ENCODE data around the gene RSPH10B. TPM values are rescaled to one million over a fixed set of nuclear protein-coding genes. Genes with fewer than 3 reads are reported as not detected.
A peak's percentile ranks its signal among the peaks of the same experiment; 100 is the strongest.
"Not testable (repeated sequence)": the region's sequence is repeated elsewhere in the genome, so short reads cannot be mapped to it uniquely, and the experiment has no call there.

The RSPH10B gene
- total RNA-seq, 4 donors from 2014 or later = 0.20 TPM; not detected in 3

- WGBS, 2 donors = 27 to 67% methylated on average over 3 of the region's 13 CpGs
- H3K36me3 ChIP-seq; DNase-seq (ENCODE audit: low spot score in 2 of 2); H3K9me3 ChIP-seq; H3K4me1 ChIP-seq; H3K27ac ChIP-seq; H3K27me3 ChIP-seq; H3K4me3 ChIP-seq: not testable (repeated sequence)
Observed at GRCh38 chr7:5963205-5963604, 7.3 kb downstream of the RSPH10B start.

GRCh38 chr7:5934945-5935450 lies 35.5 kb downstream of the RSPH10B start:
- DNase-seq (ENCODE audit: low spot score in 2 of 2); H3K27ac ChIP-seq; H3K4me1 ChIP-seq; H3K9me3 ChIP-seq; H3K36me3 ChIP-seq; H3K27me3 ChIP-seq; H3K4me3 ChIP-seq: not testable (repeated sequence)
- WGBS, 2 donors = no CpG with 5 or more reads among the region's 17 CpGs

DNA sequence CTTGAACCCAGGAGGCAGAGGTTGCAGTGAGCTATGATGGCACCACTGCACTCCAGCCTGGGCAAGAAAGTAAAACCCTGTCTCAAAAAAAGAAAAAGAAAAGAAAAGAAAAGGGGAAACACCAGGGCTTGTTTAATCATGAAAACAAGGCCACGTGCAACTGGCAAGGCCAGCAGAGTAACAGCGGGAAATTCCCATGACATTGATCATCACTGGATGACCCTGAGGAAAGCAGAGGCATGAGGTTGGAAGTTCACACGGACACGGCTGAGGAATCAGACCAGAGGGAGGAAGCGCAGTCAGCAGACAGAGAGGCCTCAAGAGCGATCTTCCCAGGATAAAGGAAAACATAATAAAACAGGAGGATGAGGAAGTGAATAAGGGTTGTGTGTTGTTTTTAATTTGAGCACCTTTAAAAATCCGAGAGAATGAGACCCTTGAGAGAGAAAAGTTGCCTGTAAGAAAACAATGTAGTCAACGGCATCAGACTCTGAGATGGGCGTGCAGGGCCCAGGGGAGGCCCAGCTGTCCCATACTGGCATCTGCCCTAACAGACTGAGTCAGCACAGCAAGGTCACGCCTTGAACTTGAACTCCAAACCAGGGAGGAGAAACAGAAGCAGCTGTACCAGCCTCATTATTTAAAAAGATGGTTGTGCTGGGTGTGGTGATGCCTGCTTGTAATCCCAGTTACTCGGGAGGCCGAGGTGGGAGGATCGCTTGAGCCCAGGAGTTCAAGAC lies 38.4 kb downstream of the RSPH10B start:
- not testable (repeated sequence) for H3K27ac ChIP-seq, H3K9me3 ChIP-seq, H3K27me3 ChIP-seq, H3K4me1 ChIP-seq, H3K36me3 ChIP-seq, H3K4me3 ChIP-seq
- peak; percentile 14 to 28 for DNase-seq (ENCODE audit: low spot score in 2 of 2)
- 58 to 92% methylated on average over 3 to 5 of the region's 13 CpGs for WGBS, 2 donors

DNA sequence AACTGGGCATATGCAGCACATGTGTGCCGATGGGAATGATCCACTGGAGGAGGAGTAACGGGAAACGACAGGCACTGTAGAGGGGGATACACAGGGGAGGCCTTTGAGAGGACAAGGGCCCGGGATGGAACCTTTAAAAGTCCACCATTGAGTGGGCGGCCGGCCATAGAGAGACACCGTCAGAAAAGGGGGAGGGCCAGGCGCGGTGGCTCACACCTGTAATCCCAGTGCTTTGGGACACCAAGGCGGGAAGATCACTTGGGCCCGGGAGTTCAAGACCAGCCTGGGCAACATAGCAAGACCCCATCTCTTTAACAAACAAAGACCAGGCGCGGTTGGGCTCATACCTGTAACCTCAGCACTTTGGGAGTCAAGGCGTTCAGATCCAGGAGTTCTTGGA lies 39.2 kb downstream of the RSPH10B start:
- H3K4me1 ChIP-seq; DNase-seq (ENCODE audit: low spot score in 2 of 2): not testable (repeated sequence)
- 94% methylated on average over 14 of the region's 14 CpGs for WGBS, 2 donors

DNA sequence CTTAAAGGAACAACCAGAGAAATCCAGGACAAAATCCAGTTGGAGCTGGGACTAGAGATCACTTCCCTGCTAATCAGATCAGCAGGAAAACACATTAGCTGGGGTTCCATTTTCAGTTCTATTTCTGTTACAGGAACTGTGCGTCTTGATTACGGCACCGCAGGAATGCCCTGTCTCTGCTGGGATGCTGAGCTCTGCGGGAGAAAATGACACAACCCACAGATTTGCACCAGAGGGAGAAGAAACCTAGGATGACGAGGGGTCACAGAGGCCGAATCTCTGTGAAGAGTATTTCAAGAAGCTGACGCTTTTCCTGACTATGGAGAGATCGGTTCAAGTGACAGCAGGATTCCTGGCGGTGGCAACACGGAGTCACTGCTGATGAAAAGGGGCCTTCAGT lies 40.2 kb downstream of the RSPH10B start:
- H3K4me1 ChIP-seq; H3K27me3 ChIP-seq; H3K4me3 ChIP-seq; DNase-seq (ENCODE audit: low spot score in 2 of 2); H3K9me3 ChIP-seq; H3K36me3 ChIP-seq; H3K27ac ChIP-seq: not testable (repeated sequence)
- no CpG with 5 or more reads among the region's 10 CpGs for WGBS, 2 donors

More for the DNA sequence above, 39.2 kb downstream of the RSPH10B start:
- not testable (repeated sequence) for H3K27me3 ChIP-seq, H3K9me3 ChIP-seq, H3K27ac ChIP-seq, H3K4me3 ChIP-seq, H3K36me3 ChIP-seq

DNA sequence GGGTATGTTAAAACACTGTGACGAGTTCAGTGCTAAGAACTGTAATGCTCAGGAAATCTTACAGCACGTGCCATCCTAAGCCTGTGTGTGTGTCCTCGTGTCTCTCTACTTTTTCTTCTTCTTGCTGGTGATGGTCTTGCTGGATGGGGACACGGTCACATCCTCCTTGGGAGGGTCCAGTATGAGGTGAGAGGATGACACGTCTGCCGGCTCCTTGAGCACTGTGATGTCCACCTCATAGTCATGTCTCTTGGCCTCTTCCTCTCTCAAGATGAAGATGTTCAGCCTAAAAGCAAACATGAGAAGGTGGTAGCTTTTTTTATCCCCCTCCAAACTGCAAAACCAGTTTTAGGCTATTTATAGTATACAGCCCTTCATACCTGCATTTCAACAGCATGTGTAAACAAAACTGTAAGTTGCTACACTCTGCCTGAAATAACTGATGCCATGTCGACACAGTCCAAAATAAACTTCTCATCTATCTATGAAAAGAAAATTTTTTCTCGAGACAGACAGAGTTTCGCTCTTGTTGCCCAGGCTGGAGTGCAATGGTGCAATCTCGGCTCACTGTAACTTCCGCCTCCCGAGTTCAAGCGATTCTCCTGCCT lies 44.1 kb downstream of the RSPH10B start:
- H3K4me1 ChIP-seq = not testable (repeated sequence)
- no CpG with 5 or more reads among the region's 13 CpGs for WGBS, 2 donors

GRCh38 chr7:5924630-5925029 lies 45.9 kb downstream of the RSPH10B start:
- DNase-seq (ENCODE audit: low spot score in 2 of 2); H3K4me3 ChIP-seq: not testable (repeated sequence)
- WGBS, 2 donors = no CpG with 5 or more reads among the region's 12 CpGs

More for the DNA sequence above, 44.1 kb downstream of the RSPH10B start:
- H3K4me3 ChIP-seq; H3K9me3 ChIP-seq; H3K27me3 ChIP-seq; DNase-seq (ENCODE audit: low spot score in 2 of 2); H3K36me3 ChIP-seq; H3K27ac ChIP-seq: not testable (repeated sequence)

GRCh38 chr7:5924180-5924579 lies 46.3 kb downstream of the RSPH10B start:
- H3K9me3 ChIP-seq; DNase-seq (ENCODE audit: low spot score in 2 of 2); H3K4me1 ChIP-seq; H3K36me3 ChIP-seq; H3K27ac ChIP-seq; H3K27me3 ChIP-seq; H3K4me3 ChIP-seq: not testable (repeated sequence)
- WGBS, 2 donors = no CpG with 5 or more reads among the region's 2 CpGs

More at GRCh38 chr7:5924630-5925029, 45.9 kb downstream of the RSPH10B start:
- not testable (repeated sequence) for H3K4me1 ChIP-seq, H3K9me3 ChIP-seq, H3K27ac ChIP-seq, H3K36me3 ChIP-seq, H3K27me3 ChIP-seq

- H3K27ac ChIP-seq; H3K36me3 ChIP-seq; DNase-seq (ENCODE audit: low spot score in 2 of 2); H3K4me3 ChIP-seq; H3K4me1 ChIP-seq; H3K27me3 ChIP-seq; H3K9me3 ChIP-seq: not testable (repeated sequence)
- 71 to 75% methylated on average over 2 to 4 of the region's 6 CpGs for WGBS, 2 donors
Observed at GRCh38 chr7:5916529-5916928, 54.0 kb downstream of the RSPH10B start.

DNA sequence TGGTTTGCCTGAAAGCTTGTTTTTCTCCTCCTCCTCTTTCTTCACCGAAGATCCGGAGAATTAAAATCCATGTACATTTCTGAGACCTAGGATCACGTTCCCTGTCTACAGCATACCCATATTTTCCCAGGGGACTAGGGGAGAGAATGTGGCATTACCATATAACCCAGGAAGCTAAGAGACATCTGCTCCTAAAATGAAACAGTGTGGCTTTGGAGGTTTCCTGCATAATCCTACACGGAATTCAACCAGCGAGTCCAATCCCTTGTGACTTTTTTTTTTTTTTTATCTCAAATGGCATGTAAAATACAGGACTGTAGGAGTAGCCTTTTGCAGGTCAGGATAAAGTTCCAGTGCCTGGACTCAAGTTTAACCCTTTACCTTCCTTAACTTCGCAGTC lies 61.7 kb downstream of the RSPH10B start:
- not testable (repeated sequence) for H3K27me3 ChIP-seq; H3K27ac ChIP-seq; H3K4me3 ChIP-seq; H3K4me1 ChIP-seq; H3K9me3 ChIP-seq; DNase-seq (ENCODE audit: low spot score in 2 of 2)
- peaks cover 0 to 46% (median 0%) of the 10 kb centered on the region in 3 donors for H3K36me3 ChIP-seq
- 84 to 85% methylated on average over 6 of the region's 6 CpGs for WGBS, 2 donors

DNA sequence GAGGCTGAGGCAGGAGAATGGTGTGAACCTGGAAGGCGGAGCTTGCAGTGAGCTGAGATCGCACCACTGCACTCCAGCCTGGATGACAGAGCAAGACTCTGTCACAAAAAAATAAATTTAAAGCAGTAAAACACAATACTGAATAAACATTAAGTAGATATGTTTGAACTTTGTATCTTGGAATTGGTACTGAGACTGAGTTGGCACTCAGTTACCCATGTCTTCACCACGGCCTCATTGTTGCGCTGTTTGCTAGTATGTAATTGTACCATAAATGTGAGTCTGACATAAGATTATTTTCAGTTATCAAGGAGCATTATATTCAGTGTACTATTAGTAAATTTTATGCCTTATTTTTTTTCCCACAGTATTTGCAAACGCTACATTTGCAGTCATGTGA lies 65.8 kb downstream of the RSPH10B start:
- WGBS, 2 donors = 92 to 96% methylated on average over 5 of the region's 5 CpGs
- DNase-seq (ENCODE audit: low spot score in 2 of 2); H3K4me1 ChIP-seq; H3K27ac ChIP-seq; H3K9me3 ChIP-seq; H3K4me3 ChIP-seq; H3K27me3 ChIP-seq: not testable (repeated sequence)
- peaks cover 0 to 34% (median 0%) of the 10 kb centered on the region in 3 donors for H3K36me3 ChIP-seq

- peaks cover 0 to 31% (median 0%) of the 10 kb centered on the region in 3 donors for H3K36me3 ChIP-seq
- H3K4me3 ChIP-seq; H3K9me3 ChIP-seq; H3K27ac ChIP-seq; H3K4me1 ChIP-seq; H3K27me3 ChIP-seq; DNase-seq (ENCODE audit: low spot score in 2 of 2): not testable (repeated sequence)
- WGBS, 2 donors = 94 to 97% methylated on average over 6 of the region's 6 CpGs
Observed at GRCh38 chr7:5903002-5903401, 67.5 kb downstream of the RSPH10B start.
